ENCODE data around the gene ERMARD. TPM values are rescaled to one million over a fixed set of nuclear protein-coding genes. Genes with fewer than 3 reads are reported as not detected.

ERMARD gene
- 10 to 100 TPM; 21.1 to 22.8 TPM for total RNA-seq

- CTCF ChIA-PET: no interaction called here
- peaks cover 33% of the 10 kb centered on the region for H3K4me1 Mint-ChIP-seq (ENCODE audit: low read depth)
- intact Hi-C loops (cut with micrococcal nuclease): loop anchor here (1.0 to 5.0 kb wide), 6 partner anchors 28 to 803 kb away; partner anchors contain the start of genes C6orf120, TBP and WDR27
- no peaks in the 10 kb centered on the region for H3K27me3 Mint-ChIP-seq (ENCODE audit: low read depth)
- peak within 1 kb of the TSS; percentile 97 for H3K27ac Mint-ChIP-seq
- peak within 1 kb of the TSS; percentile 91 for H3K4me3 Mint-ChIP-seq
- peaks cover 3% of the 10 kb centered on the region for H3K9me3 Mint-ChIP-seq
- peaks cover 22% of the 10 kb centered on the region for H3K36me3 Mint-ChIP-seq (ENCODE audit: low read depth)
- peak; percentile 93 for DNase-seq
Measured at GRCh38 chr6:169751242-169752073, at the start of gene ERMARD, which contains the start of gene DYNLT2. TSS of gene ERMARD (plus strand) at chr6:169751622. CDS start at chr6:169751658, 36 bp downstream. TSS of gene DYNLT2 (minus strand) at chr6:169751572. CDS start at chr6:169751458, 114 bp downstream.

GRCh38 chr6:169701954-169702839 lies 49.2 kb upstream of the ERMARD start, which contains the start of the genes C6orf120 and WDR27:
TSS of gene C6orf120 (plus strand) at chr6:169702126. CDS start at chr6:169702460, 334 bp downstream.
TSS of gene WDR27 (minus strand) at chr6:169702029. CDS start at chr6:169689005, 13,024 bp downstream.
- DNase-seq: peak; percentile 97
- intact Hi-C loops (cut with micrococcal nuclease): loop anchor here (1.0 to 5.0 kb wide), 6 partner anchors 20 to 852 kb away; partner anchors contain the start of genes DLL1, DYNLT2, ERMARD and TBP
- Mint-ChIP-seq H3K27me3 (ENCODE audit: low read depth) (no peaks in the 10 kb centered on the region), H3K36me3 (ENCODE audit: low read depth) (peaks cover 29% of the 10 kb centered on the region), H3K4me3 (peak within 1 kb of the TSS; percentile 86), H3K4me1 (ENCODE audit: low read depth) (peaks cover 41% of the 10 kb centered on the region), H3K9me3 (no peaks in the 10 kb centered on the region), H3K27ac (peak within 1 kb of the TSS; percentile 91)
- CTCF ChIA-PET: interaction anchor here (0.7 to 1.1 kb wide), 3 partner anchors 13 to 24 kb away, joined by 3 read pairs; no protein-coding TSS in a partner anchor

GRCh38 chr6:169702840-169703246 lies 48.6 kb upstream of the ERMARD start:
- peaks cover 40% of the 10 kb centered on the region for H3K4me1 Mint-ChIP-seq (ENCODE audit: low read depth)

GRCh38 chr6:169707772-169708171 lies 43.6 kb upstream of the ERMARD start:
- no peak for DNase-seq
- H3K27ac Mint-ChIP-seq: peak overlapping the region; percentile 66
- intact Hi-C loops (cut with micrococcal nuclease): no loop called here
- H3K4me3 Mint-ChIP-seq: no peak overlapping the region
- CTCF ChIA-PET: interaction anchor here (1.0 to 1.6 kb wide), 3 partner anchors 15 to 822 kb away, joined by 3 to 4 read pairs (median 3); no protein-coding TSS in a partner anchor
- H3K4me1 Mint-ChIP-seq (ENCODE audit: low read depth): peaks cover 43% of the 10 kb centered on the region
- H3K27me3 Mint-ChIP-seq (ENCODE audit: low read depth): no peaks in the 10 kb centered on the region
- H3K9me3 Mint-ChIP-seq: no peaks in the 10 kb centered on the region
- H3K36me3 Mint-ChIP-seq (ENCODE audit: low read depth): peaks cover 28% of the 10 kb centered on the region

More at GRCh38 chr6:169702840-169703246, 48.6 kb upstream of the ERMARD start:
- H3K27ac Mint-ChIP-seq: peak overlapping the region; percentile 91
- H3K9me3 Mint-ChIP-seq: no peaks in the 10 kb centered on the region
- intact Hi-C loops (cut with micrococcal nuclease): loop anchor here (1.0 to 5.0 kb wide), 5 partner anchors 19 to 851 kb away; partner anchors contain the start of genes DLL1, DYNLT2, ERMARD and TBP
- H3K4me3 Mint-ChIP-seq: peak overlapping the region; percentile 86
- CTCF ChIA-PET: interaction anchor here (0.7 kb wide), 1 partner anchor 12 kb away, joined by 3 read pairs; no protein-coding TSS in a partner anchor
- H3K27me3 Mint-ChIP-seq (ENCODE audit: low read depth): no peaks in the 10 kb centered on the region
- DNase-seq: no peak
- peaks cover 26% of the 10 kb centered on the region for H3K36me3 Mint-ChIP-seq (ENCODE audit: low read depth)

- intact Hi-C loops (cut with micrococcal nuclease): loop anchor here (1.0 kb wide), 1 partner anchor 10 kb away; no protein-coding TSS in a partner anchor
- CTCF ChIA-PET: interaction anchor here (1.4 to 1.6 kb wide), 3 partner anchors 12 to 821 kb away, joined by 3 to 4 read pairs (median 4); no protein-coding TSS in a partner anchor
- Mint-ChIP-seq H3K36me3 (ENCODE audit: low read depth) (peaks cover 26% of the 10 kb centered on the region), H3K27ac (peak overlapping the region; percentile 44), H3K27me3 (ENCODE audit: low read depth) (no peaks in the 10 kb centered on the region), H3K4me1 (ENCODE audit: low read depth) (peaks cover 36% of the 10 kb centered on the region), H3K4me3 (no peak overlapping the region), H3K9me3 (no peaks in the 10 kb centered on the region)
- no peak for DNase-seq
Measured at GRCh38 chr6:169709293-169709692, 42.1 kb upstream of the ERMARD start.

- Mint-ChIP-seq H3K4me3 (no peak overlapping the region), H3K4me1 (ENCODE audit: low read depth) (peaks cover 33% of the 10 kb centered on the region), H3K36me3 (ENCODE audit: low read depth) (peaks cover 29% of the 10 kb centered on the region), H3K27ac (no peak overlapping the region), H3K9me3 (no peaks in the 10 kb centered on the region), H3K27me3 (ENCODE audit: low read depth) (no peaks in the 10 kb centered on the region)
- intact Hi-C loops (cut with micrococcal nuclease): no loop called here
- CTCF ChIA-PET: interaction anchor here (0.5 to 1.6 kb wide), 3 partner anchors 11 to 806 kb away, joined by 3 to 4 read pairs (median 3); no protein-coding TSS in a partner anchor
- no peak for DNase-seq
Measured at GRCh38 chr6:169710009-169710408, 41.4 kb upstream of the ERMARD start.

GRCh38 chr6:169714178-169714577 lies 37.2 kb upstream of the ERMARD start:
- intact Hi-C loops (cut with micrococcal nuclease): loop anchor here (1.0 kb wide), 1 partner anchor 8 kb away; no protein-coding TSS in a partner anchor
- Mint-ChIP-seq H3K4me1 (ENCODE audit: low read depth) (peaks cover 17% of the 10 kb centered on the region), H3K4me3 (no peak overlapping the region), H3K27ac (no peak overlapping the region), H3K9me3 (no peaks in the 10 kb centered on the region), H3K36me3 (ENCODE audit: low read depth) (peaks cover 37% of the 10 kb centered on the region), H3K27me3 (ENCODE audit: low read depth) (no peaks in the 10 kb centered on the region)
- CTCF ChIA-PET: interaction anchor here (0.6 kb wide), 1 partner anchor 81 kb away, joined by 3 read pairs; no protein-coding TSS in a partner anchor
- DNase-seq: no peak

- Mint-ChIP-seq H3K4me3 (no peak overlapping the region), H3K36me3 (ENCODE audit: low read depth) (peaks cover 38% of the 10 kb centered on the region), H3K4me1 (ENCODE audit: low read depth) (peaks cover 17% of the 10 kb centered on the region), H3K27me3 (ENCODE audit: low read depth) (no peaks in the 10 kb centered on the region), H3K27ac (no peak overlapping the region), H3K9me3 (no peaks in the 10 kb centered on the region)
- DNase-seq: no peak
- intact Hi-C loops (cut with micrococcal nuclease): loop anchor here (1.0 kb wide), 1 partner anchor 8 kb away; no protein-coding TSS in a partner anchor
- CTCF ChIA-PET: interaction anchor here (0.6 kb wide), 2 partner anchors 12 to 82 kb away, joined by 3 read pairs; no protein-coding TSS in a partner anchor
Measured at GRCh38 chr6:169714595-169714994, 36.8 kb upstream of the ERMARD start.

- Mint-ChIP-seq H3K36me3 (ENCODE audit: low read depth) (peaks cover 32% of the 10 kb centered on the region), H3K27me3 (ENCODE audit: low read depth) (no peaks in the 10 kb centered on the region), H3K4me1 (ENCODE audit: low read depth) (peaks cover 30% of the 10 kb centered on the region), H3K27ac (no peak overlapping the region), H3K9me3 (no peaks in the 10 kb centered on the region), H3K4me3 (no peak overlapping the region)
- CTCF ChIA-PET: no interaction called here
- intact Hi-C loops (cut with micrococcal nuclease): loop anchor here (1.0 kb wide), 1 partner anchor 10 kb away; no protein-coding TSS in a partner anchor
- no peak for DNase-seq
Measured at GRCh38 chr6:169719117-169719516, 32.3 kb upstream of the ERMARD start.

GRCh38 chr6:169720207-169720855 lies 31.1 kb upstream of the ERMARD start:
- Mint-ChIP-seq H3K9me3 (no peaks in the 10 kb centered on the region), H3K27me3 (ENCODE audit: low read depth) (no peaks in the 10 kb centered on the region)

More at GRCh38 chr6:169720207-169720855, 31.1 kb upstream of the ERMARD start:
- intact Hi-C loops (cut with micrococcal nuclease): no loop called here
- CTCF ChIA-PET: no interaction called here
- H3K4me3 Mint-ChIP-seq: no peak overlapping the region
- H3K36me3 Mint-ChIP-seq (ENCODE audit: low read depth): peaks cover 28% of the 10 kb centered on the region
- H3K4me1 Mint-ChIP-seq (ENCODE audit: low read depth): peaks cover 30% of the 10 kb centered on the region
- H3K27ac Mint-ChIP-seq: peak overlapping the region; percentile 44
- DNase-seq: no peak

All from activated naive CD4-positive, alpha-beta T cell treated with anti-CD3 and anti-CD28 coated beads for 36 hours (primary cell).